CD14-positive monocyte (primary cell): ENCODE results near the gene RBM4B. TPM values are rescaled to one million over a fixed set of nuclear protein-coding genes. Genes with fewer than 3 reads are reported as not detected.
"Not testable (repeated sequence)": the region's sequence is repeated elsewhere in the genome, so short reads cannot be mapped to it uniquely, and the experiment has no call there.

Experiments used
- DNase-seq, 3 donors: peaks; one replicate each; pipeline ENCODE4 v3.0.0-alpha.2; 2011 to 2022
- H2AFZ ChIP-seq: 2 replicates; pipeline ENCODE4 v1.6.0; 2012; ENCODE audit warnings: mild to moderate bottlenecking, low read depth, low read length, inconsistent platforms; ENCODE audit not compliant: insufficient read depth, poor library complexity, severe bottlenecking
- H3K27ac ChIP-seq, 2 donors: 1 replicate in 1 of 2; 2 replicates in 1 of 2; pipeline ENCODE4 v1.5.1; 2012 to 2013; ENCODE audit warnings: low read length in 2 of 2, control low read depth in 1 of 2, inconsistent platforms in 1 of 2, low read depth in 1 of 2, mild to moderate bottlenecking in 1 of 2
- H3K27me3 ChIP-seq, 2 donors: one replicate each; pipeline versions ENCODE4 v1.6.0 to v1.6.1; 2011 to 2013; ENCODE audit warnings: low read length in 2 of 2; ENCODE audit not compliant: control insufficient read depth in 2 of 2, insufficient read depth in 2 of 2
- H3K36me3 ChIP-seq, 2 donors: replicated peaks in 1 of 2; 1 replicate in 1 of 2; 2 replicates in 1 of 2; pipeline versions ENCODE4 v1.5.1 to v1.6.1; 2012 to 2013; ENCODE audit warnings: low read length in 2 of 2, control low read depth in 1 of 2, inconsistent platforms in 1 of 2, mild to moderate bottlenecking in 1 of 2; ENCODE audit not compliant: insufficient read depth in 2 of 2, control insufficient read depth in 1 of 2
- H3K4me1 ChIP-seq, 2 donors: 1 replicate in 1 of 2; 2 replicates in 1 of 2; pipeline versions ENCODE4 v1.5.1 to v1.6.1; 2012 to 2013; ENCODE audit warnings: low read length in 2 of 2, control low read depth in 1 of 2, inconsistent platforms in 1 of 2, mild to moderate bottlenecking in 1 of 2, moderate library complexity in 1 of 2; ENCODE audit not compliant: insufficient read depth in 2 of 2, control insufficient read depth in 1 of 2
- H3K4me2 ChIP-seq: replicated peaks from 2 replicates; pipeline ENCODE3; 2012; ENCODE audit warnings: low read length, moderate library complexity, mild to moderate bottlenecking; ENCODE audit not compliant: poor library complexity, severe bottlenecking; ENCODE audit errors: extremely low read depth
- H3K4me3 ChIP-seq, 3 experiments: fragments of 200-600 bp in 1 of 3; sonication (generic) in 1 of 3; replicated peaks in 1 of 3; 1 replicate in 2 of 3; 2 replicates in 1 of 3; pipeline ENCODE4 v1.5.1; 2011 to 2013; ENCODE audit warnings: low read length in 3 of 3, mild to moderate bottlenecking in 3 of 3, control low read depth in 2 of 3, low read depth in 2 of 3, inconsistent platforms in 1 of 3, moderate library complexity in 1 of 3
- H3K79me2 ChIP-seq: 2 replicates; pipeline ENCODE4 v1.6.0; 2012; ENCODE audit warnings: mild to moderate bottlenecking, control low read depth, inconsistent platforms, low read length, moderate library complexity; ENCODE audit not compliant: insufficient read depth
- H3K9ac ChIP-seq: 2 replicates; pipeline ENCODE4 v1.6.0; 2017; ENCODE audit warnings: low read length, mild to moderate bottlenecking; ENCODE audit not compliant: insufficient read depth, poor library complexity, severe bottlenecking
- H3K9me3 ChIP-seq, 2 donors: replicated peaks in 1 of 2; 1 replicate in 1 of 2; 2 replicates in 1 of 2; pipeline versions ENCODE4 v1.5.1 to v1.6.1; 2012 to 2013; ENCODE audit warnings: low read length in 2 of 2, control low read depth in 1 of 2; ENCODE audit not compliant: control insufficient read depth in 1 of 2, insufficient read depth in 1 of 2
- H4K20me1 ChIP-seq: 2 replicates; pipeline ENCODE4 v1.6.0; 2012; ENCODE audit warnings: mild to moderate bottlenecking, low read length, control low read depth, moderate library complexity; ENCODE audit not compliant: insufficient read depth
- H3K27ac Mint-ChIP-seq, 7 donors: one replicate each; pipeline ENCODE4 v1.8.0; 2020; ENCODE audit warnings: mild to moderate bottlenecking in 7 of 7, mixed read lengths in 7 of 7, moderate library complexity in 6 of 7, inconsistent platforms in 2 of 7
- H3K27me3 Mint-ChIP-seq, 3 donors: one replicate each; pipeline ENCODE4 v1.8.0; 2021 to 2022; ENCODE audit warnings: low read depth in 3 of 3, mild to moderate bottlenecking in 3 of 3, mixed read lengths in 3 of 3, moderate library complexity in 3 of 3, inconsistent platforms in 1 of 3
- H3K36me3 Mint-ChIP-seq, 2 donors: one replicate each; pipeline ENCODE4 v1.8.0; 2020; ENCODE audit warnings: mixed read lengths in 2 of 2, inconsistent platforms in 1 of 2, mild to moderate bottlenecking in 1 of 2
- H3K4me1 Mint-ChIP-seq: one replicate; pipeline ENCODE4 v1.8.0; 2020; ENCODE audit warnings: mild to moderate bottlenecking, mixed read lengths
- H3K4me3 Mint-ChIP-seq, 2 donors: one replicate each; pipeline ENCODE4 v1.8.0; 2020; ENCODE audit warnings: mild to moderate bottlenecking in 2 of 2, mixed read lengths in 2 of 2, moderate library complexity in 1 of 2
- H3K9me3 Mint-ChIP-seq, 7 donors: one replicate each; pipeline ENCODE4 v1.8.0; 2020 to 2022; ENCODE audit warnings: mixed read lengths in 7 of 7, mild to moderate bottlenecking in 6 of 7, moderate library complexity in 6 of 7, inconsistent platforms in 2 of 7
- CTCF ChIP-seq: fragments of 200-600 bp; IDR thresholded peaks from one replicate; pipeline ENCODE4 v1.8.0; 2022; ENCODE audit warnings: antibody characterized with exemption, mild to moderate bottlenecking
- WGBS: methylation state at CpG from one replicate; pipeline ENCODE4 v1.1.5; 2013; ENCODE audit warnings: missing lambda C conversion rate; ENCODE audit not compliant: insufficient coverage; 5-methylcytosine and 5-hydroxymethylcytosine counted together
- intact Hi-C, 2 donors: fragments of 100-400 bp; cut with micrococcal nuclease; formaldehyde crosslinking; loops; one replicate each; pipeline versions ENCODE4 v1.15.0 to v1.15.1; 2023
- polyA plus RNA-seq, 3 donors: library from polyadenylated mRNA; depleted of rRNA in 1 of 3; unstranded in 2 of 3; stranded (reverse) in 1 of 3; fragments of 300-500 nt in 2 of 3; fragments of >200 nt in 1 of 3; fragmentation: Illumina TruSeq in 2 of 3; gene quantifications; 1 replicate in 2 of 3; 2 replicates in 1 of 3; pipeline ENCODE4 v1.2.3, GENCODE V29; 2012 to 2021

RBM4B gene
- polyA plus RNA-seq, 3 donors = 7.8 to 14.3 (median 11.2) TPM

- no peaks in the 10 kb centered on the region for H3K27me3 Mint-ChIP-seq
- peaks cover 0 to 2% (median 0%) of the 10 kb centered on the region in 7 donors for H3K9me3 Mint-ChIP-seq
- peaks cover 70 to 73% of the 10 kb centered on the region in 2 donors for H3K36me3 ChIP-seq
Measured at GRCh38 chr11:66641834-66642233, 35.9 kb downstream of the RBM4B start.

GRCh38 chr11:66639814-66640340, 37.8 kb downstream of the RBM4B start:
- peaks cover 76% of the 10 kb centered on the region for H4K20me1 ChIP-seq

More at GRCh38 chr11:66641834-66642233, 35.9 kb downstream of the RBM4B start:
- Histone ChIP-seq H3K79me2 (peaks cover 96% of the 10 kb centered on the region), H3K4me3 (no peak overlapping the region), H2AFZ (no peak overlapping the region), H3K27me3 (no peaks in the 10 kb centered on the region), H3K9me3 (no peaks in the 10 kb centered on the region), H3K4me1 (peaks cover 43 to 45% of the 10 kb centered on the region in 2 donors), H3K27ac (no peak overlapping the region), H3K9ac (no peak overlapping the region), H3K4me2 (no peak overlapping the region), H4K20me1 (peaks cover 82% of the 10 kb centered on the region)
- Mint-ChIP-seq H3K4me1 (peaks cover 70% of the 10 kb centered on the region), H3K4me3 (no peak overlapping the region), H3K27ac (no peak overlapping the region), H3K36me3 (peaks cover 64 to 75% of the 10 kb centered on the region in 2 donors)
- no peak for TF ChIP-seq CTCF
- no peak for DNase-seq
- no CpG with 5 or more reads among the region's 3 CpGs for WGBS
- intact Hi-C loops = no loop called here

More at GRCh38 chr11:66639814-66640340, 37.8 kb downstream of the RBM4B start:
- Histone ChIP-seq H3K36me3 (peaks cover 50 to 55% of the 10 kb centered on the region in 2 donors), H3K4me1 (peaks cover 43 to 45% of the 10 kb centered on the region in 2 donors), H3K4me2 (peak overlapping the region; percentile 88), H3K27ac (peak overlapping the region in 1 of 2 donors; percentile 92), H3K79me2 (peaks cover 96% of the 10 kb centered on the region), H3K4me3 (peak overlapping the region in 2 of 3 experiments; percentile 94 to 99)
- not testable (repeated sequence) for H2AFZ ChIP-seq, DNase-seq, H3K27me3 ChIP-seq, H3K27me3 Mint-ChIP-seq, H3K9ac ChIP-seq, H3K9me3 ChIP-seq, H3K9me3 Mint-ChIP-seq
- intact Hi-C loops = loop anchor here in 1 of 2 donors (2.0 to 5.0 kb wide), 2 partner anchors 23 to 37 kb away; partner anchors contain the start of genes RBM14 and RBM4B
- Mint-ChIP-seq H3K36me3 (peaks cover 45 to 65% of the 10 kb centered on the region in 2 donors), H3K4me1 (peaks cover 58% of the 10 kb centered on the region), H3K4me3 (peak overlapping the region; percentile 70 to 95), H3K27ac (peak overlapping the region in 5 of 7 donors; percentile 15 to 99 (median 96))
- 88% methylated on average over 7 of the region's 10 CpGs for whole genome bisulfite sequencing
